SK-N-SH (cell line): Measurements from ENCODE around the gene SETD3. TPM values are rescaled to one million over a fixed set of nuclear protein-coding genes. Genes with fewer than 3 reads are reported as not detected.

Experiments used
- CTCF ChIA-PET: fragments of 300-600, 350-600 bp; formaldehyde crosslinking; extraction: SDS; loops from one replicate; lab custom pipeline; 2021; lab: Yijun Ruan, JAX
- POLR2A ChIA-PET: fragments of 350-600 bp; sonication (Branson Sonifier 250); formaldehyde crosslinking; extraction: SDS; loops from one replicate; lab custom pipeline; 2020; ENCODE audit warnings: antibody characterized with exemption, inconsistent platforms; lab: Yijun Ruan, JAX
- DNase-seq: peaks from one replicate; pipeline ENCODE4 v3.0.0; 2012
- H2AFZ ChIP-seq: fragments of 200-600 bp; sonication (generic); 2 replicates; pipeline ENCODE4 v1.8.1; 2016; ENCODE audit warnings: antibody characterized with exemption, mild to moderate bottlenecking, low read depth
- H3F3A ChIP-seq: fragments of 200-600 bp; sonication (generic); replicated peaks from 2 replicates; pipeline ENCODE3; 2016; ENCODE audit warnings: antibody characterized with exemption, mild to moderate bottlenecking; ENCODE audit not compliant: insufficient read depth
- H3K27ac ChIP-seq, 2 experiments: fragments of 200-500 bp in 1 of 2; fragments of 200-600 bp in 1 of 2; sonication (Bioruptor generic) in 1 of 2; sonication (generic), shearing (Covaris generic) in 1 of 2; 2 replicates each; pipeline versions ENCODE4 v1.5.1 to v1.6.1; 2014 to 2016; ENCODE audit warnings: low read depth in 2 of 2, inconsistent platforms in 1 of 2, low read length in 1 of 2, mild to moderate bottlenecking in 1 of 2, mixed read lengths in 1 of 2
- H3K27me3 ChIP-seq: fragments of 200-600 bp; sonication (generic), shearing (Covaris generic); 2 replicates; pipeline ENCODE4 v1.6.1; 2016; ENCODE audit warnings: mixed run types; ENCODE audit not compliant: insufficient read depth
- H3K36me3 ChIP-seq, 2 experiments: fragments of 200-500 bp in 1 of 2; fragments of 200-600 bp in 1 of 2; sonication (Bioruptor generic) in 1 of 2; sonication (generic) in 1 of 2; replicated peaks in 1 of 2; 2 replicates each; pipeline versions ENCODE3 to v1.5.1; 2014 to 2016; ENCODE audit warnings: low read length in 1 of 2, mild to moderate bottlenecking in 1 of 2; ENCODE audit not compliant: insufficient read depth in 2 of 2, control insufficient read depth in 1 of 2
- H3K4me1 ChIP-seq, 2 experiments: fragments of 200-500 bp in 1 of 2; fragments of 200-600 bp in 1 of 2; sonication (Bioruptor generic) in 1 of 2; sonication (generic), shearing (Covaris generic) in 1 of 2; 2 replicates each; pipeline versions ENCODE4 v1.5.1 to v1.6.1; 2014 to 2016; ENCODE audit warnings: low read depth in 1 of 2, low read length in 1 of 2, mixed run types in 1 of 2; ENCODE audit not compliant: insufficient read depth in 2 of 2, control insufficient read depth in 1 of 2
- H3K4me2 ChIP-seq: fragments of 200-600 bp; sonication (generic), shearing (Covaris generic); 2 replicates; pipeline ENCODE4 v1.6.1; 2017; ENCODE audit warnings: mixed run types
- H3K4me3 ChIP-seq, 2 experiments: fragments of 200-500 bp in 1 of 2; fragments of 200-600 bp in 1 of 2; sonication (Bioruptor generic) in 1 of 2; sonication (generic), shearing (Covaris generic) in 1 of 2; 2 replicates each; pipeline versions ENCODE4 v1.5.1 to v1.8.1; 2014 to 2016; ENCODE audit warnings: low read depth in 2 of 2, inconsistent platforms in 1 of 2, low read length in 1 of 2, mild to moderate bottlenecking in 1 of 2, mixed read lengths in 1 of 2, moderate library complexity in 1 of 2
- H3K79me2 ChIP-seq: fragments of 200-600 bp; sonication (generic); 2 replicates; pipeline ENCODE4 v1.8.1; 2017; ENCODE audit warnings: mild to moderate bottlenecking; ENCODE audit not compliant: insufficient read depth
- H3K9ac ChIP-seq: fragments of 200-600 bp; sonication (generic); 2 replicates; pipeline ENCODE4 v1.6.1; 2017; ENCODE audit warnings: mixed run types
- H3K9me2 ChIP-seq: fragments of 200-600 bp; sonication (generic); 2 replicates; pipeline ENCODE4 v1.6.1; 2017; ENCODE audit warnings: mixed run types
- H3K9me3 ChIP-seq: fragments of 200-600 bp; sonication (generic); 2 replicates; pipeline ENCODE4 v1.6.1; 2017; ENCODE audit warnings: mixed run types, mild to moderate bottlenecking, moderate library complexity
- H4K20me1 ChIP-seq: fragments of 200-600 bp; sonication (generic); 2 replicates; pipeline ENCODE4 v1.6.1; 2017; ENCODE audit warnings: mild to moderate bottlenecking, mixed run types; ENCODE audit not compliant: insufficient read depth
- CTCF ChIP-seq: fragments of 200-600 bp; sonication (generic); IDR thresholded peaks from 2 replicates; pipeline ENCODE4 v1.6.1; 2017; ENCODE audit warnings: antibody characterized with exemption, mild to moderate bottlenecking, moderate library complexity
- ELF1 ChIP-seq: IDR thresholded peaks from 2 replicates; pipeline ENCODE4 v1.4.0; 2012
- EZH2phosphoT487 ChIP-seq: fragments of 200-600 bp; sonication (generic); IDR thresholded peaks from 2 replicates; pipeline ENCODE4 v1.6.1; 2017; ENCODE audit warnings: low read depth, mixed run types, mild to moderate bottlenecking, antibody characterized with exemption, moderate library complexity, borderline replicate concordance
- FOXJ3 ChIP-seq: sonication (generic); formaldehyde crosslinking; IDR thresholded peaks from 2 replicates; pipeline ENCODE4 v1.5.1; 2020; ENCODE audit warnings: mild to moderate bottlenecking, missing genetic modification reagents
- JUND ChIP-seq: IDR thresholded peaks from 2 replicates; pipeline ENCODE4 v1.4.0; 2012
- NFIC ChIP-seq: IDR thresholded peaks from 2 replicates; pipeline ENCODE4 v1.4.0; 2012; ENCODE audit warnings: borderline replicate concordance
- NRF1 ChIP-seq: IDR thresholded peaks from 2 replicates; pipeline ENCODE4 v1.6.1; 2012; ENCODE audit warnings: low read depth, mild to moderate bottlenecking, low read length
- RAD21 ChIP-seq: IDR thresholded peaks from 2 replicates; pipeline ENCODE4 v1.6.1; 2012; ENCODE audit warnings: mild to moderate bottlenecking, low read length
- RCOR1 ChIP-seq: fragments of 150-350 bp; IDR thresholded peaks from 2 replicates; pipeline ENCODE4 v1.6.1; 2017; ENCODE audit warnings: antibody characterized with exemption, low read length
- REST ChIP-seq: IDR thresholded peaks from 2 replicates; pipeline ENCODE4 v1.6.1; 2012; ENCODE audit warnings: mild to moderate bottlenecking, low read depth, low read length, moderate library complexity
- RFX5 ChIP-seq: IDR thresholded peaks from 2 replicates; pipeline ENCODE4 v1.6.1; 2012; ENCODE audit warnings: mild to moderate bottlenecking, improper control_type of control experiment, low read length
- RXRA ChIP-seq: IDR thresholded peaks from 2 replicates; pipeline ENCODE4 v1.4.0; 2012; ENCODE audit warnings: low read depth, mild to moderate bottlenecking, borderline replicate concordance
- SIN3A ChIP-seq: IDR thresholded peaks from 2 replicates; pipeline ENCODE4 v1.6.1; 2012; ENCODE audit warnings: low read depth, mild to moderate bottlenecking, low read length, moderate library complexity, borderline replicate concordance
- TCF12 ChIP-seq: IDR thresholded peaks from 2 replicates; pipeline ENCODE4 v1.4.0; 2012
- TEAD4 ChIP-seq: IDR thresholded peaks from 2 replicates; pipeline ENCODE4 v1.4.0; 2012; ENCODE audit warnings: mild to moderate bottlenecking, borderline replicate concordance; ENCODE audit not compliant: insufficient read depth
- USF1 ChIP-seq: IDR thresholded peaks from 2 replicates; pipeline ENCODE4 v1.4.0; 2012; ENCODE audit warnings: low read depth, borderline replicate concordance
- ZBTB33 ChIP-seq: IDR thresholded peaks from 2 replicates; pipeline ENCODE4 v1.4.0; 2012; ENCODE audit warnings: low read depth, borderline replicate concordance
- WGBS: methylation state at CpG from one replicate; pipeline ENCODE4 v1.1.6; 2017; ENCODE audit warnings: low lambda C conversion rate; 5-methylcytosine and 5-hydroxymethylcytosine counted together
- polyA plus RNA-seq, 3 experiments: library from polyadenylated mRNA; depleted of rRNA; stranded (reverse); fragments of >200 nt; gene quantifications; 2 replicates each; pipeline ENCODE4 v1.2.3, GENCODE V29; 2012

SETD3 gene
- polyA plus RNA-seq, 1 of the 3 experiments (the other 2 are of a cell fraction) = 19.1 TPM

GRCh38 chr14:99529899-99530298 is 49.2 kb upstream of the SETD3 start (continued):
- TF ChIP-seq REST = no peak
- no peak for TF ChIP-seq TEAD4
- peak; percentile 26; the same call in 1 of the 2 replicates for TF ChIP-seq CTCF
- no peak for TF ChIP-seq USF1

- WGBS = 88% methylated on average over 14 of the region's 19 CpGs
- Histone ChIP-seq H3K27me3 (no peaks in the 10 kb centered on the region), H3F3A (no peaks in the 10 kb centered on the region), H3K27ac (no peak overlapping the region; a peak in 1 of 4 replicates), H3K79me2 (peaks cover 25% of the 10 kb centered on the region; the same call in 1 of the 2 replicates), H3K4me1 (peaks cover 32 to 60% of the 10 kb centered on the region in 2 experiments; a peak in 3 of 4 replicates), H3K36me3 (no peaks in the 10 kb centered on the region), H3K9me2 (no peaks in the 10 kb centered on the region), H2AFZ (no peak overlapping the region), H4K20me1 (no peaks in the 10 kb centered on the region), H3K9ac (no peak overlapping the region), H3K4me3 (no peak overlapping the region), H3K9me3 (no peaks in the 10 kb centered on the region), H3K4me2 (no peak overlapping the region)
- ChIA-PET POLR2A (no interaction called here), CTCF (interaction anchor here (0.7 to 2.8 kb wide), 4 partner anchors 12 to 101 kb away, joined by 3 to 11 read pairs (median 4); no protein-coding TSS in a partner anchor)
- DNase-seq = no peak
- no peak for TF ChIP-seq NFIC
- no peak for TF ChIP-seq USF1
- no peak for TF ChIP-seq ELF1
- TF ChIP-seq RFX5 = no peak
- no peak for TF ChIP-seq SIN3A
- TF ChIP-seq NRF1 = no peak
- no peak for TF ChIP-seq JUND
- no peak for TF ChIP-seq TCF12
- TF ChIP-seq ZBTB33 = no peak
- no peak for TF ChIP-seq RCOR1
- no peak for TF ChIP-seq TEAD4
- no peak for TF ChIP-seq EZH2phosphoT487
- no peak for TF ChIP-seq FOXJ3 (CRISPR knock-in tag)
- TF ChIP-seq RAD21 = no peak
- no peak for TF ChIP-seq RXRA
- no peak; the same call in 1 of the 2 replicates for TF ChIP-seq REST
Observed at GRCh38 chr14:99527427-99528076, 46.9 kb upstream of the SETD3 start.
